ENCODE data around the gene LRRC75A.
"Not testable (repeated sequence)": the region's sequence is repeated elsewhere in the genome, so short reads cannot be mapped to it uniquely, and the experiment has no call there.

The LRRC75A gene

DNA sequence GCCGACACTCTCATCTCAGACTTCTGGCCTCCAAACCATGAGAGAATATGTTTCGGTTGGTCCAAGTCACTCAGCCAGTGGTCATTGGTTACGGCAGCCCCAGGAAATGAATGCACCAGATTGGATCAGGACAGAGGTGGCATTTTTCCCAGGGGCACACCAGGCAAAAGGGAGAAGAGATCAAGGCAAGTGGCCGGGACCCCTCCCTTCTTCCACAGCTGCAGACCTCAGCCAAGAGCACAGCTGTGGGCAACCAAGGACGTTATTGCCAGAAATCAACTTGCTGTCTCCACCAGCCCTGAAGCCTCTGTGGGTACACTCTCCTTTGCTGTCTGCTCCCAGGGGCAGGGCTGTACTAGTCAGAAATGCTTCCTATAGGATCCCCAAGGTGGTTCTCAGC lies 20.7 kb downstream of the LRRC75A start:
- no peak for DNase-seq

- no peak for DNase-seq
Measured at GRCh38 chr17:16470265-16470664, 21.7 kb downstream of the LRRC75A start.

DNA sequence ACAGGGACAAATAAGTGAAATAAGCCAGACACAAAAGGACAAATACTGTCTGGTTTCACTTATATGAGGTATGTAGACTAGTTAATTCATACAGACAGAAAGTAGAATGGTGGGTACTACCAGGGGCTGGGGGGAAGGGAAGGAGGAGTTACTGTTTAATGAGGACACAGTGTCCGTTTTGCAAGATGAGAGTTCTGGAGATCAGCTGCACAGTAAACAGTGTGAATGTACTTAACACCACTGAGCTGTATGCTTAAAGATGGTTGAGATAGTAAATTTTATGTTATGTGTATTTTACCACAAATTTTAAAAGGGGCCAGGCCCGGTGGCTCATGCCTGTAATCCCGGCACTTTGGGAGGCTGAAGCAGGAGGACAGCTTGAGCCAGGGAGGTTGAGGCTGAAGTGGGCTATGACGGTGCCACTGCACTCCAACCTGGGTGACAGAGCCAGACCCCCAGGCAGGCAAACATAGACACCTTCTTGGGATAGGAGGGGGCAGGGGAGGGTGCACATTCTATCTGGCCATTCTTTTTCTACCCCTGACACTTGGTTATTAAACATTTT lies 23.5 kb downstream of the LRRC75A start:
- no peak for DNase-seq

DNA sequence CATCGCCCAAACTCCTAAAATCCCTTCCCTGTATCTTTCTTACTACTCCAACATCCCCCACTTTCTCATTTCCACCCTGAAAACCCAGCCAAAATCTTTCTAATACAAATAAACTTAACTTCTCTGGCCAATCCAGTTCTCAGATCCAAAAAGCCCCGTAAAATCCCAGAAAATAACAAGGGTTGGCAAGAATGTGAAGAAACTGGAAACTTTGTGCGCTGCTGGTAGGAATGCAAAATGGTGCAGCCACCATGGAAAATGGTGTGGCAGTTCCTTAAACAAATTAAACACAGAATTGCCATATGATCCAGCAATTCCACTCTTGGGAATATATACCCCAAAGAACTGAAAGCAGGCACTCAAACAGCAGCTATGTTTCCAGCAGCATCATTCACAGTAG lies 24.1 kb downstream of the LRRC75A start:
- no peak for DNase-seq

- DNase-seq = no peak
Measured at GRCh38 chr17:16467044-16467443, 24.9 kb downstream of the LRRC75A start.

DNA sequence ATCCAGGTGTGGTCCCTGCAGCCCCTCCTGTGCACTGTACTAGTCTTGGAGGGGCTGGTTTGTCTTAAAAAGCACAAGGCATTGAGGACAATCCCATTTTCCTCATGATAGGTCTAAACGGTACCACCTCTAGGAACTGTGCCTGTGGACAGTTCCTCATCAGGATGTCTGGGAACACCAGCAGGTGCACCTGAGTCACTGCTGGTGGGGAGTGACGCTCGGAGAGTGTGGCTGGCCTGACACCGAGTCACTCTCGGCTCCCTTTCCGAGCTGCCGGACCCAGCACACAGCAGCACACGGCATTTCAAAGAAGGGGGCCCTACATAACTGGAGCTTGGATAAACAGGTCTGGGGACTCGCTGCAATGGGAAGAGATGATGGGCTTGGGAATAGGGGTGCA lies 25.6 kb downstream of the LRRC75A start:
- no peak for DNase-seq

- DNase-seq = no peak
Measured at GRCh38 chr17:16465861-16466338, 26.1 kb downstream of the LRRC75A start.

GRCh38 chr17:16465052-16465312 lies 27.0 kb downstream of the LRRC75A start:
- DNase-seq = no peak

DNA sequence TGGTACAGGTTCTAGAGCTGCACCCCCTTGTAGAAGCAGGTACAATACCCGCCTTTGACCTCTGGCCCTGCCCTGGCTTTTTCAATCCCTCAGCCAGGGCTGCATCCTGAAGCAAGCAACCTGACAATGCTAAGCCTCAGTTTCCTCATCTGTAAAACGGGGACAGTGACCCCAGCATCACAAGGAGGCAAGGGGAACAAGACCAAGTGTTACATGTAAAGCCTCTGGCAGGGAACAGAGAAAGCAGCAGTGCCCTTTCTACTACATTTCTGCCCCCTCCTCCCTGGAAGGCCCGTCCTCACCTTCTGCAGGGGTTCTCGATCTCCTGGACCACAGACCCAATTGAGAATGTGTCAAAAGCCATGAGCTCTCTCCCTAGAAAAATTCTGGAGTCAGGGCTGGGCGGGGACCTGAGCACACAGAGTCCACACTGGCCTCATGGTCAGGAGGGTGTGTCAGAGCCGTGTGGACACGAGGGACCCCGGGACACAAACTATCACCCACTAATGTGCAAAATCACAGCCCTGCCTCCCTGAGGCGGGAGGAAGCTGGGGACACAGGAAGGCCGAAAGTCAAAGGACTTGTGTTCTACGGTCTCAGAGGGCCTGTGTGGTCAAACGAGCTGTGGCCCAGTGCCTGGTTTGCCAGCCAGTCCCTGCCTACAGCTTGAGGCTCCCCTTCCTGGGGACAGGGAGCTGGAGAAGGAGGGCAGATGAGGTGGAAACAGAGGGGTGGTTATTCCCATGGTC lies 27.5 kb downstream of the LRRC75A start:
- no peak for DNase-seq

DNA sequence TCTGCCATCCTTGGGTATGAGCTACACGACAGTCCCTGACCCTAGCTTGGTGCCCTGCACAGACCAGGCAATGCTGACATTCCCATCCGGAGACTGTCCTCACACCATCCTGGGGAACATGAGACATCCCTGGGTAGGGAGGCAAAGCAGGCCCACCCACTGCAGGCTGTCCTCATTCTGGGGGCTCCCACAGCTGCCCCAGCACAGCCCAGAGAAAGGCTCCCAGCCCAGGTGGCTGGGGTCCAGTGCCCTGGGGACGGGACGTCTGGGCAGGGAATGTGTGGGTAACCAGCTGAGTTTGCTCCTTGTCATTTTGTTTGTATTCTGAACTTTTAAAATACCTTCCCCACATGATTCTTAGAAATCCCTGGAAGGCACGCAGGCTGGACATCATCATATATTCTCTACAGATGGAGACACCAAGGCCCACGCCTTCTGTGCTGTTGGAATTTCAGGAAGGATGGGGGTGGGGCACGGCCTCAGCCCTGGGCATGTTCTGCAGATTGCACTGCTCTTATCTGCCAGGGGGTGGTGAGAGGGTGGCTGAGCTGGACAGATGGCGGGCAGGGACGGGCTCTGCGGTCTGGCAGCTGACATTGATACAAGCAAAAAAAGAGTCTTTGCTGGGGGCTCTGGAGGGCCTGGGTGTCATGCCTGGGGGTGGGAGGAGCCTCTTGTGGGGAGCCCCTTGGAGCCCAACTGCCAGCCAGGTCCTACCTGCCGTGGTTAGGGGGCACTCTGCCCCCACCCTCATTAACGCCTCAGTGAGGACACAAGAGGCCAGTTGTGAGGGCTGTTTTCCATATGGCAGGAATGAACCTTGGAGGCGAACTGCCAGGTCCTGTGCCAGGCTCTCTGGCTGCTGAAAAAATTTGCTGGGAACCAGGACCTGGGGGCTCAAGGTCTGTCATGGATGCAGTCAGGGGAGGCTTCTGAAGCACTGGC lies 28.4 kb downstream of the LRRC75A start:
- peak; percentile 61 for DNase-seq

DNA sequence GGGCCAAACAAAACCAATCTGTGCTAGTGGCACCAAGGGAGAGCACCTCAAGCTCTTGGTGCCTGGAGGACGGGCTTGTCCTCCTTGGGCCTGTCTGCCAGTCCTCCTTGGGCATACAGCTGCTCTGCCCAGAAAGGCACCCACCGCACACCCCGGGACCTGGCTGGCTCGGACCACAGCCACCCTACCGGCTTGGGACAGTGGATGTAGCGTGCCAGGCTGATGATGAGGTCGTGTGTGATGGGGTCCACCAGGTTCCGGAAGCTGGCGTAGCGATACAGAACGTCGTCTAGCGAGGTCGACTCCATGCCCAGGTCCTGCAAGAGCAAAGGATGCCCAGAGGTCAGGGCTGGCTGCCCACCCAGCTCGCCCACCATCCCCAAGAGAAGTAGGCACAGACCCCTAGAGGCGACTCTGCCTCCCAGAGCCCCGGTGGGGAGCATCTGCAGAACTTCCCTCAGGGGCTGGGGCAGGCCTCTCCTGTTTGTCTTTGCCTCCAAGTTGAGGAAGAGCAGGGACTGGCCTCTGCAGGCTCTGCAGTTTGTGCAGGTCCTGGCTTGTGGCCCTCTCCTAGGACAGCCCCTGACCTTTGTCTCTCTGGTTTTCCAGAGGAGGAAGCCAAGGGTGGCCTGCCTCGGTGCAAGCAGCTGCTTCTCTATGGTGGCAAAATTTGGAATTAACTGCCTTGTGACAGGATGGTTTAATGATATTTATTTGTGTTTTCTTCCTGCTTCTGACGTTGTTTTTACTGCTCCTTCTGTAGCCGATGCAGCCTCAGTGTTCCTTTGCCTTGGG lies 29.7 kb downstream of the LRRC75A start:
- no peak for DNase-seq

DNA sequence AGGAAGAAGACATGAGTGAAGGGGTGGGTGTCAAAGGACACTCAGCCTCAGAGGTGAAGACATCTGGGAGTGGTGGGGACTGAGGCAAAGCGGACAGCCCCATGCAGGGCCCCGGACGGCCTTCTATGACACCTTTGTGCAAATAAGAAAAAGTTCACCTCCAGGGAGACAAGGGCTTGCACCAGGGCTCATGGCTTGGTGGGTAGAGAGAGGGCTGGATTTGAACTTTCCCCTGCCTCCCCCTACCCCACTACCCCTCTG lies 30.5 kb downstream of the LRRC75A start:
- no peak for DNase-seq

DNA sequence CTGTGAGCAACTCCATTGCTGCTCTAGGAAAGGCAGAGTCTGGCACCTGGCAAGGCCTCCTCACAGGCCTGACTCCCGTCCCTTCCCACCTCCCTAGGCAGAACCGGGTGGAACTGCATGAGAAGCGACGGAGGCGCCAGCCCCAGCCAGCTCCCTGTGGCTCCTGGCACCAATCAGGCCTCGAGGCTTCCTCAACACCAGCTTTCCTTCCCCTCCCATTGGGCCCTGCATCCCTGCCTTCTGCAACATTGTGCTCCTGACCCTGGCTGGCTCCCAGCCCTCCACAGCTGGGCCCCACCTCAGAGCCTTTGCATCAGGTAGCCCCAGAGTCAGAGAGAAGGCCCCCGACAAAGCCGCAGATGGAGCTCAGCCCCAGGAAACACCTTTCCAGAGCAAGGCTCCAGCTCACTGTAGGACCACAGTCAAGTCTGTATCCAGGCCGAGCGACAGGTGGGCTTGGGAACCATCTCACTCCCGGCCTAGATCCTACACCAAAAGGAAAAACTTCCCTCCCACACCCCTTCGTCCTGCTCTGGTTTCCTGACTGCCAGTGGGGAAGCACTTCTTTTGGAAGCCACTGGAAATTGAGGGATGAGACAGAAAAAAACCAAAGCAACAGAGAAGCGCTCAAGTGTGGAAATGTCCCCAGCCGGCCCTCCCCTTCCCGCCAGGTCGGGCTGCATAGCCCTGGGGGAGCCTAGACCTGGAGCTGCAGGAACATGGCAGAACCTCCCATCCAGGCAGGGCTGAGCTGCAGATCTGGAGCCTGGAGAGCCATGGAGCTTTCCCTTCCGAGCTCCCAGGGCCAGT lies 31.0 kb downstream of the LRRC75A start:
- no peak for DNase-seq

GRCh38 chr17:16459855-16460550 lies 32.0 kb downstream of the LRRC75A start:
- DNase-seq = no peak

GRCh38 chr17:16459271-16459670 lies 32.7 kb downstream of the LRRC75A start:
- DNase-seq = no peak

GRCh38 chr17:16456742-16457316 lies 35.2 kb downstream of the LRRC75A start:
- DNase-seq = no peak

GRCh38 chr17:16455997-16456741 lies 35.8 kb downstream of the LRRC75A start:
- no peak for DNase-seq

DNA sequence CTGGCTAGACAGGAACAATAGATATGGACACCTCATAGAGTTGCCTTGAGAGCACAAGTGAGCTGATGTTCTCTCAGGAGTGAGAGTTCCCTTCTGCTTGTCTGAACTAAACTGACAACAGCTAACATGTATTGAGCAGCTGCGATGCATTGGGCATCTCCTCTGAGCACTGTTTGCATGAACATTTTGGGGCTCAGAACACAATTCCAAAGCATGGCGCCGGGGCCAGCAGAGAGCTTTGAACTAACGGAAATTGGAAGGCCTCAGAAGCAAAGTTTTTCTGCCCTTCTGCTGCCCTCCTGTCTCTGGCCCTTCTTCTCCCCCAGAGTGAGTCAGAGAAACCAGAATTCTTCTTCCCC lies 38.5 kb downstream of the LRRC75A start:
- no peak for DNase-seq

DNA sequence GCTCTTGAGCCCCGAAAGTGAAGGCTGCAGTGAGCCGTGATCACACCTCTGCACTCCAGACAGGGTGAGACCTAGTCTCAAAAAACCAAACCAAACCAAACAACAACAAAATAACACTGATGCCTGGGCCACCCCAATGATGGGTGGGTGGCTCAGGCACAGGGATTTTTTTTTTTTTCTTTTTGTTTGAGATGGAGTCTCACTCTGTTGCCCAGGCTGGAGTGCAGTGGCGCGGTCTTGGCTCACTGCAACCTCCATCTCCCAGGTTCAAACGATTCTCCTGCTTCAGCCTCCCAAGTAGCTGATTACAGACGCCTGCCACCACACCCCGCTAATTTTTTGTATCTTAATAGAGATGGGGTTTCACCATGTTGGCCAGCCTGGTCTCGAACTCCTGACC lies 39.7 kb downstream of the LRRC75A start:
- not testable (repeated sequence) for DNase-seq

DNA sequence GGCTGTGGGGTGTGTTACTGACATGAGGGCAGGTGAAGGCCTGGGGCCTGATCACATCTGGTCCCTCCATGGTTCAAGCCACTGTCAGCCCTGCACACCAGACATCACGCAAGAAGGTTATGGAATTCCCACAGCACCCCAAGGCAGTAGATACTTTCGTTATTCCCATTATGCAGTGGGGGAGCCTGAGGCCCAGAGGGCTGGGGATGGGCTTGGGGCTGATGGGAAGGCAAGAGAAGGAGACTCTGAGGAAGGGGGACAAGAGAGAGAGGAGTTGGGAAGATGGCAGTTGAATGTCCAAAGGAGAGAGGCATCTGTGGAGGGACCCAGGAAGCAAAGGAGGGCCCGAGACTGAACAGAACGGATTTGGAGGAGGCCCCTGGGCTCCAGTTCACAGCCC lies 42.0 kb downstream of the LRRC75A start:
- no peak for DNase-seq
